Activated CD8-positive, alpha-beta memory T cell treated with anti-CD3 and anti-CD28 coated beads, Interleukin-2, amount 50 U/mL, for 48 hours (primary cell): ENCODE measurements around the gene MESD.
"Not testable (repeated sequence)": the region's sequence is repeated elsewhere in the genome, so short reads cannot be mapped to it uniquely, and the experiment has no call there.

Experiments used
- DNase-seq: peaks from one replicate; pipeline ENCODE4 v3.0.0-alpha.2; 2020

Gene MESD

GRCh38 chr15:80988148-80988796 is 1.3 kb downstream of the MESD start:
- DNase-seq: no peak

GRCh38 chr15:80986487-80986886 is 3.1 kb downstream of the MESD start:
- DNase-seq: no peak

- DNase-seq: no peak
Measured at GRCh38 chr15:80985981-80986380, 3.6 kb downstream of the MESD start.

- no peak for DNase-seq
Measured at GRCh38 chr15:80984856-80985255, 4.8 kb downstream of the MESD start.

GRCh38 chr15:80982839-80983238 is 6.8 kb downstream of the MESD start:
- DNase-seq: no peak

GRCh38 chr15:80982205-80982604 is 7.4 kb downstream of the MESD start:
- DNase-seq: no peak

- DNase-seq: no peak
Measured at GRCh38 chr15:80979538-80980200, 9.9 kb downstream of the MESD start.

GRCh38 chr15:80978685-80979329 is 10.8 kb downstream of the MESD start:
- DNase-seq: no peak

- DNase-seq: peak; percentile 59
Measured at GRCh38 chr15:80977627-80978036, 12.0 kb downstream of the MESD start.

GRCh38 chr15:80976851-80977250 is 12.8 kb downstream of the MESD start:
- no peak for DNase-seq

GRCh38 chr15:80974914-80975313 is 14.7 kb downstream of the MESD start:
- no peak for DNase-seq

- DNase-seq: no peak
Measured at GRCh38 chr15:80972276-80972675, 17.3 kb downstream of the MESD start.

GRCh38 chr15:80971143-80971542 is 18.5 kb downstream of the MESD start:
- no peak for DNase-seq

GRCh38 chr15:80970658-80971057 is 19.0 kb downstream of the MESD start:
- DNase-seq: no peak

GRCh38 chr15:80970018-80970657 is 19.5 kb downstream of the MESD start:
- DNase-seq: peak; percentile 78

- DNase-seq: no peak
Measured at GRCh38 chr15:80969316-80969715, 20.3 kb downstream of the MESD start.

- no peak for DNase-seq
Measured at GRCh38 chr15:80967991-80968510, 21.6 kb downstream of the MESD start.

- peak; percentile 20 for DNase-seq
Measured at GRCh38 chr15:80967451-80967850, 22.2 kb downstream of the MESD start.

- peak; percentile 48 for DNase-seq
Measured at GRCh38 chr15:80966431-80967197, 23.0 kb downstream of the MESD start.

- not testable (repeated sequence) for DNase-seq
Measured at GRCh38 chr15:80965454-80965853, 24.2 kb downstream of the MESD start.

- peak; percentile 25 for DNase-seq
Measured at GRCh38 chr15:80958818-80959495, 30.7 kb downstream of the MESD start.

GRCh38 chr15:80957976-80958375 is 31.6 kb downstream of the MESD start:
- no peak for DNase-seq
